GM19372 (cell line): ENCODE data around the gene DROSHA.
"Not testable (repeated sequence)": the region's sequence is repeated elsewhere in the genome, so short reads cannot be mapped to it uniquely, and the experiment has no call there.

Experiments
- ATAC-seq: cut with Tn5 transposase; IDR thresholded peaks from one replicate; pipeline ENCODE4 v1.9.1; 2021; ENCODE audit warnings: mild to moderate bottlenecking, low read depth, moderate library complexity; ENCODE audit not compliant: unreplicated experiment

Gene DROSHA

GRCh38 chr5:31427013-31427723, 104.7 kb downstream of the DROSHA start:
- no peak for ATAC-seq

- ATAC-seq = no peak
These were observed 109.9 kb downstream of the DROSHA start for GRCh38 chr5:31421806-31422586.

- ATAC-seq = no peak
These were observed 114.4 kb downstream of the DROSHA start for GRCh38 chr5:31417512-31417911.

- ATAC-seq = no peak
These were observed 115.3 kb downstream of the DROSHA start for GRCh38 chr5:31416547-31416946.

- ATAC-seq = no peak
These were observed 115.9 kb downstream of the DROSHA start for GRCh38 chr5:31415960-31416359.

- ATAC-seq = no peak
These were observed 116.6 kb downstream of the DROSHA start for GRCh38 chr5:31415009-31415923.

GRCh38 chr5:31413030-31413812, 118.7 kb downstream of the DROSHA start:
- no peak for ATAC-seq

- ATAC-seq = no peak
These were observed 119.6 kb downstream of the DROSHA start for GRCh38 chr5:31412324-31412723.

- ATAC-seq = no peak
These were observed 121.8 kb downstream of the DROSHA start for GRCh38 chr5:31410089-31410488.

- no peak for ATAC-seq
These were observed 123.1 kb downstream of the DROSHA start for GRCh38 chr5:31408814-31409213.

- no peak for ATAC-seq
These were observed 123.8 kb downstream of the DROSHA start for GRCh38 chr5:31407921-31408693.

GRCh38 chr5:31404325-31404724, 127.6 kb downstream of the DROSHA start:
- ATAC-seq = no peak

GRCh38 chr5:31401691-31402090, 130.2 kb downstream of the DROSHA start:
- no peak for ATAC-seq

- ATAC-seq = no peak
These were observed 133.9 kb downstream of the DROSHA start for GRCh38 chr5:31397926-31398557.

GRCh38 chr5:31396611-31397295, 135.1 kb downstream of the DROSHA start:
- ATAC-seq = no peak

- not testable (repeated sequence) for ATAC-seq
These were observed 136.3 kb downstream of the DROSHA start for GRCh38 chr5:31395450-31396045.

- ATAC-seq = no peak
These were observed 138.8 kb downstream of the DROSHA start for GRCh38 chr5:31393126-31393525.

GRCh38 chr5:31392061-31392460, 139.8 kb downstream of the DROSHA start:
- no peak for ATAC-seq
